Fibroblast of lung (primary cell): ENCODE data around the gene ELMO1. TPM values are rescaled to one million over a fixed set of nuclear protein-coding genes. Genes with fewer than 3 reads are reported as not detected.
A peak's percentile ranks its signal among the peaks of the same experiment; 100 is the strongest.

Source experiments
- DNase-seq, 2 donors: peaks; one replicate each; pipeline versions ENCODE4 v3.0.0 to v3.0.0-alpha.2; 2010; ENCODE audit warnings: low read depth in 2 of 2
- H2AFZ ChIP-seq: 2 replicates; pipeline ENCODE4 v1.5.1; 2012; ENCODE audit warnings: low read length, control low read depth, inconsistent platforms
- H3K27ac ChIP-seq: 2 replicates; pipeline ENCODE4 v1.5.1; 2011; ENCODE audit warnings: low read length, control low read depth; ENCODE audit not compliant: insufficient read depth
- H3K27me3 ChIP-seq: 2 replicates; pipeline ENCODE4 v1.5.1; 2011; ENCODE audit warnings: mild to moderate bottlenecking, low read length; ENCODE audit not compliant: control insufficient read depth, insufficient read depth
- H3K36me3 ChIP-seq: 2 replicates; pipeline ENCODE4 v1.5.1; 2011; ENCODE audit warnings: low read length; ENCODE audit not compliant: control insufficient read depth, insufficient read depth
- H3K4me1 ChIP-seq: 2 replicates; pipeline ENCODE4 v1.5.1; 2011; ENCODE audit warnings: low read length; ENCODE audit not compliant: control insufficient read depth, insufficient read depth; ENCODE audit errors: extremely low read depth
- H3K4me2 ChIP-seq: 2 replicates; pipeline ENCODE4 v1.5.1; 2011; ENCODE audit warnings: low read length, control low read depth; ENCODE audit not compliant: insufficient read depth; ENCODE audit errors: extremely low read depth
- H3K4me3 ChIP-seq, 4 experiments: fragments of 200-600 bp in 1 of 4; sonication (generic) in 1 of 4; replicated peaks in 1 of 4; 2 replicates each; pipeline ENCODE4 v1.5.1; 2011 to 2016; ENCODE audit warnings: low read length in 4 of 4, low read depth in 3 of 4, mild to moderate bottlenecking in 3 of 4, control low read depth in 2 of 4, inconsistent platforms in 1 of 4, mixed read lengths in 1 of 4; ENCODE audit not compliant: insufficient read depth in 1 of 4; ENCODE audit errors: control extremely low read depth in 1 of 4
- H3K79me2 ChIP-seq: 2 replicates; pipeline ENCODE4 v1.5.1; 2012; ENCODE audit warnings: mild to moderate bottlenecking, low read length, inconsistent platforms; ENCODE audit not compliant: control insufficient read depth, insufficient read depth
- H3K9ac ChIP-seq: 2 replicates; pipeline ENCODE4 v1.5.1; 2011; ENCODE audit warnings: mild to moderate bottlenecking, low read length, control low read depth; ENCODE audit not compliant: insufficient read depth
- H3K9me3 ChIP-seq: 2 replicates; pipeline ENCODE4 v1.5.1; 2012; ENCODE audit warnings: low read depth, low read length; ENCODE audit not compliant: control insufficient read depth, insufficient read depth
- H4K20me1 ChIP-seq: 2 replicates; pipeline ENCODE4 v1.5.1; 2011; ENCODE audit warnings: low read length; ENCODE audit not compliant: control insufficient read depth, insufficient read depth; ENCODE audit errors: extremely low read depth
- CTCF ChIP-seq, 2 donors: IDR thresholded peaks in 1 of 2; conservative IDR thresholded peaks in 1 of 2; 1 replicate in 1 of 2; 2 replicates in 1 of 2; pipeline ENCODE4 v1.5.1; 2011 to 2012; ENCODE audit warnings: low read length in 2 of 2, control low read depth in 1 of 2, inconsistent platforms in 1 of 2, low read depth in 1 of 2, mild to moderate bottlenecking in 1 of 2
- EZH2 ChIP-seq: IDR thresholded peaks from 2 replicates; pipeline ENCODE4 v1.5.1; 2012; ENCODE audit warnings: low read length, control low read depth, mild to moderate bottlenecking; ENCODE audit errors: missing control alignments
- polyA plus RNA-seq, 2 donors: library from polyadenylated mRNA; depleted of rRNA in 1 of 2; stranded (reverse) in 1 of 2; unstranded in 1 of 2; fragments of >200 nt; gene quantifications; 2 replicates each; pipeline ENCODE4 v1.2.1, GENCODE V29; 2011 to 2012; ENCODE audit warnings: missing spikeins in 1 of 2
- total RNA-seq: library from RNA; depleted of rRNA; stranded (reverse); fragments of >200 nt; gene quantifications from 2 replicates; pipeline ENCODE4 v1.2.1, GENCODE V29; 2014

ELMO1 gene
- total and polyA plus RNA-seq, 2 donors (not counting 1 experiment from before 2014, with no cell fraction given), result 0.50 TPM; not detected in 1

- H3K9ac ChIP-seq, result no peak overlapping the region
- DNase-seq, result no peak
- H3K4me1 ChIP-seq, result no peaks in the 10 kb centered on the region
- TF ChIP-seq CTCF (conservative IDR thresholded peaks at IDR 0.05 in 1 of 2, IDR thresholded peaks at IDR 0.05 in 1 of 2; ENCODE audit: low read depth in 1 of 2, low read length in 2 of 2) (no peak), EZH2 (no peak)
- no peaks in the 10 kb centered on the region for H3K9me3 ChIP-seq
- H3K79me2 ChIP-seq, result no peaks in the 10 kb centered on the region
- peaks cover 2% of the 10 kb centered on the region for H4K20me1 ChIP-seq
- H2AFZ ChIP-seq, result no peak overlapping the region
- H3K27me3 ChIP-seq, result peaks cover 13% of the 10 kb centered on the region
- H3K36me3 ChIP-seq, result no peaks in the 10 kb centered on the region
- H3K27ac ChIP-seq, result no peak overlapping the region
- no peak overlapping the region for H3K4me2 ChIP-seq
- H3K4me3 ChIP-seq, result peak overlapping the region in 3 of 4 experiments; percentile 18 to 48 (median 36)
These were observed 541 bp downstream of the ELMO1 start for GRCh38 chr7:37448011-37448635.

GRCh38 chr7:37446371-37446770 is 2.3 kb downstream of the ELMO1 start:
- DNase-seq, result no peak
- Histone ChIP-seq H3K4me2 (no peak overlapping the region), H3K79me2 (no peaks in the 10 kb centered on the region), H3K36me3 (no peaks in the 10 kb centered on the region), H3K9me3 (no peaks in the 10 kb centered on the region), H3K4me3 (no peak overlapping the region), H3K9ac (no peak overlapping the region), H3K27me3 (peaks cover 13% of the 10 kb centered on the region), H4K20me1 (peaks cover 2% of the 10 kb centered on the region), H3K4me1 (no peaks in the 10 kb centered on the region), H2AFZ (no peak overlapping the region), H3K27ac (no peak overlapping the region)
- TF ChIP-seq EZH2 (no peak), CTCF (conservative IDR thresholded peaks at IDR 0.05 in 1 of 2, IDR thresholded peaks at IDR 0.05 in 1 of 2; ENCODE audit: low read depth in 1 of 2, low read length in 2 of 2) (no peak)

- Histone ChIP-seq H3K4me2 (no peak overlapping the region), H2AFZ (no peak overlapping the region), H3K9ac (no peak overlapping the region), H3K27me3 (peaks cover 13% of the 10 kb centered on the region), H3K79me2 (no peaks in the 10 kb centered on the region), H3K27ac (no peak overlapping the region), H3K4me1 (no peaks in the 10 kb centered on the region), H4K20me1 (peaks cover 2% of the 10 kb centered on the region), H3K9me3 (no peaks in the 10 kb centered on the region), H3K4me3 (no peak overlapping the region), H3K36me3 (no peaks in the 10 kb centered on the region)
- DNase-seq, result no peak
- no peak for TF ChIP-seq CTCF (conservative IDR thresholded peaks at IDR 0.05 in 1 of 2, IDR thresholded peaks at IDR 0.05 in 1 of 2; ENCODE audit: low read depth in 1 of 2, low read length in 2 of 2)
- no peak for TF ChIP-seq EZH2
These were observed 2.9 kb downstream of the ELMO1 start for GRCh38 chr7:37445790-37446189.
